Neural progenitor cell (in vitro differentiated cells): Measurements from ENCODE around the gene SLC39A6. TPM values are rescaled to one million over a fixed set of nuclear protein-coding genes. Genes with fewer than 3 reads are reported as not detected.

Experiments used
- DNase-seq: peaks from one replicate; pipeline ENCODE4 v3.0.0-alpha.2; 2016; ENCODE audit warnings: low spot score
- H2AFZ ChIP-seq: fragments of 200-600 bp; sonication (generic); replicated peaks from 2 replicates; pipeline ENCODE4 v1.6.1; 2016; ENCODE audit warnings: antibody characterized with exemption
- H3F3A ChIP-seq: fragments of 200-600 bp; sonication (generic); 2 replicates; pipeline ENCODE4 v1.6.1; 2016; ENCODE audit warnings: antibody characterized with exemption, low read depth
- H3K27ac ChIP-seq: fragments of 200-600 bp; sonication (generic); 2 replicates; pipeline ENCODE4 v1.5.1; 2016; ENCODE audit warnings: mild to moderate bottlenecking
- H3K27me3 ChIP-seq: fragments of 200-600 bp; sonication (generic); 2 replicates; pipeline ENCODE4 v1.6.1; 2016; ENCODE audit warnings: mild to moderate bottlenecking, moderate library complexity
- H3K36me3 ChIP-seq: fragments of 200-600 bp; sonication (generic); 2 replicates; pipeline ENCODE4 v1.5.1; 2016
- H3K4me1 ChIP-seq: fragments of 200-600 bp; sonication (generic); 2 replicates; pipeline ENCODE4 v1.6.1; 2016; ENCODE audit warnings: mixed run types
- H3K4me2 ChIP-seq: fragments of 200-600 bp; sonication (generic); 2 replicates; pipeline ENCODE4 v1.6.1; 2016
- H3K4me3 ChIP-seq: fragments of 200-600 bp; sonication (generic); 2 replicates; pipeline ENCODE4 v1.5.1; 2016
- H3K79me2 ChIP-seq: fragments of 200-600 bp; sonication (generic); 2 replicates; pipeline ENCODE4 v1.6.1; 2016; ENCODE audit warnings: low read depth
- H3K9ac ChIP-seq: fragments of 200-600 bp; sonication (generic); 2 replicates; pipeline ENCODE4 v1.6.1; 2016
- H3K9me3 ChIP-seq: fragments of 200-600 bp; sonication (generic); 2 replicates; pipeline ENCODE4 v1.5.1; 2016; ENCODE audit warnings: low read depth
- H4K20me1 ChIP-seq: fragments of 200-600 bp; sonication (generic); 2 replicates; pipeline ENCODE4 v1.6.1; 2016; ENCODE audit warnings: low read depth
- H3K27ac Mint-ChIP-seq: 3 replicates; pipeline ENCODE4 v1.8.0; 2021; ENCODE audit warnings: mixed read lengths
- H3K27me3 Mint-ChIP-seq: 2 replicates; pipeline ENCODE4 v1.8.0; 2022; ENCODE audit warnings: low read depth, mild to moderate bottlenecking, inconsistent platforms, moderate library complexity, mixed read lengths; ENCODE audit not compliant: insufficient read depth
- H3K36me3 Mint-ChIP-seq: 3 replicates; pipeline ENCODE4 v1.8.0; 2021; ENCODE audit warnings: mixed read lengths
- H3K4me1 Mint-ChIP-seq: 3 replicates; pipeline ENCODE4 v1.8.0; 2021; ENCODE audit warnings: mixed read lengths
- H3K4me3 Mint-ChIP-seq: 3 replicates; pipeline ENCODE4 v1.8.0; 2021; ENCODE audit warnings: mild to moderate bottlenecking, moderate library complexity, mixed read lengths
- H3K9me3 Mint-ChIP-seq: 3 replicates; pipeline ENCODE4 v1.8.0; 2020; ENCODE audit warnings: mixed read lengths
- CTCF ChIP-seq: fragments of 200-600 bp; sonication (generic); IDR thresholded peaks from 2 replicates; pipeline ENCODE4 v1.5.1; 2017; ENCODE audit warnings: antibody characterized with exemption, mild to moderate bottlenecking
- EZH2 ChIP-seq: fragments of 200-600 bp; sonication (generic); IDR thresholded peaks from 2 replicates; pipeline ENCODE4 v1.6.1; 2017; ENCODE audit warnings: antibody characterized with exemption, mild to moderate bottlenecking, moderate library complexity
- EZH2phosphoT487 ChIP-seq: fragments of 200-600 bp; sonication (generic); IDR thresholded peaks from 2 replicates; pipeline ENCODE4 v1.6.1; 2017; ENCODE audit warnings: antibody characterized with exemption
- total RNA-seq: library from RNA; depleted of rRNA; stranded (reverse); fragments of >200 nt; gene quantifications from 2 replicates; pipeline ENCODE4 v1.2.3, GENCODE V29; 2015; ENCODE audit warnings: low replicate concordance

Gene SLC39A6
- total RNA-seq, 1 donor from 2014 or later: 92.5 TPM

DNA sequence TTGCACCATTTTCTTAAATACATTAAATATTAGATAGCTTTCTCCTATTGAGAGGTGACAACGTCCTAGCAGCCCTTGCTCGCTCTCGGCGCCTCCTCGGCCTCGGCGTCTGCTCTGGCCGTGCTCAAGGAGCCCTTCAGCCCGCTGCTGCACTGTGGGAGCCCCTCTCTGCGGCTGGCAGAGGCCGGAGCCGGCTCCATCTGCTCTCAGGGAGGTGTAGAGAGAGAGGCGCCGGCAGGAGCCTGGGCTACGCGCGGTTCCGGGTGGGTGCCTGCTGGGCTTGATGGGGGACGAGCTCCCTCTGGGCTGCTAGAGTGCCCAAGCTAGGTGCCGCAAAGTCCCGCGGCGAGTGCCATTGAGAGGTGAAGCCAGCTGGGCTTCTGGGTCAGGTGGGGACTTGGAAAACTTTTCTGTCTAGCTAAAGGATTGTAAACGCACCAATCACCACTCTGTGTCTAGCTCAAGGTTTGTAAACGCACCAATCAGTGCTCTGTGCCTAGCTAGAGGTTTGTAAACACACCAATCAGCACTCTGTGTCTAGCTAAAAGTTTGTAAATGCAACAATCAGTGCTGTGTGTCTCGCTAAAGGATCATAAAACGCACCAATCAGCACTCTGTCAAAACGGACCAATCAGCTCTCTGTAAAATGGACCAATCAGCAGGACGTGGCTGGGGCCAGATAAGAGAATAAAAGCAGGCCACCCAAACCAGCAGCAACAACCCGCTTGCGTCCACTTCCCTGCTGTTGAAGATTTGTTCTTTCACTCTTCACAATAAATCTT lies 64.9 kb downstream of the SLC39A6 start:
- DNase-seq: no peak
- peaks cover 5% of the 10 kb centered on the region for H3K36me3 ChIP-seq
- H2AFZ ChIP-seq: no peak overlapping the region
- peaks cover 40% of the 10 kb centered on the region for H4K20me1 ChIP-seq
- H3K4me1 Mint-ChIP-seq: peaks cover 19% of the 10 kb centered on the region
- H3K27ac ChIP-seq: no peak overlapping the region
- H3K27me3 ChIP-seq: no peaks in the 10 kb centered on the region
- peaks cover 81% of the 10 kb centered on the region for H3K79me2 ChIP-seq
- no peak overlapping the region for H3K4me2 ChIP-seq
- peaks cover 10% of the 10 kb centered on the region for H3K4me1 ChIP-seq
- no peak for TF ChIP-seq EZH2
- no peak for TF ChIP-seq EZH2phosphoT487
- TF ChIP-seq CTCF: no peak
- H3K36me3 Mint-ChIP-seq: peaks cover 29% of the 10 kb centered on the region
- no peak overlapping the region for H3K4me3 ChIP-seq
- no peaks in the 10 kb centered on the region for H3F3A ChIP-seq
- peaks cover 23% of the 10 kb centered on the region for H3K9me3 Mint-ChIP-seq
- H3K9ac ChIP-seq: no peak overlapping the region
- H3K4me3 Mint-ChIP-seq: peak overlapping the region; percentile 11
- peak overlapping the region; percentile 69 for H3K27ac Mint-ChIP-seq
- H3K9me3 ChIP-seq: no peaks in the 10 kb centered on the region
- H3K27me3 Mint-ChIP-seq: peaks cover 2% of the 10 kb centered on the region

DNA sequence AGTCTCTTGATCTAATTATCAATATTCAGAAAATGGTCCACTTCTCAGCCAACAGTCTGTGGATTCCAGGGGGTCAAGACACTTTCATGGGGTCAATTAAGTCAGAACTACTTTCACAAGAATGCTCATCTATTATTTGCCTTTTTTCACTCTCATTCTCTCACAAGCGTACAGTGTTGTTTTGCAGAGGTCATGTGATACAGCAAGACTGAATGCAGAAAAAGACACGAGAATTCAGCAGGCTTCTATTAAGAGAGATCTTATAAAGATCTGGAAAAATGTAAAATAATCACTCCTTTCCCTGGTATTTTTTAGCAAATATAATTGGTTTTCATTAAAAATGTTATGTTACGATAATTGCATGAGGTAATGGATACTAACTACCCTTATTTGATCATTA lies 70.5 kb downstream of the SLC39A6 start:
- Mint-ChIP-seq H3K4me1 (no peaks in the 10 kb centered on the region), H3K27me3 (no peaks in the 10 kb centered on the region), H3K9me3 (peaks cover 44% of the 10 kb centered on the region), H3K27ac (no peak overlapping the region), H3K36me3 (peaks cover 43% of the 10 kb centered on the region), H3K4me3 (no peak overlapping the region)
- H3K79me2 ChIP-seq: peaks cover 99% of the 10 kb centered on the region
- H3K9ac ChIP-seq: no peak overlapping the region
- no peaks in the 10 kb centered on the region for H3F3A ChIP-seq
- H4K20me1 ChIP-seq: peaks cover 46% of the 10 kb centered on the region
- H3K4me1 ChIP-seq: no peaks in the 10 kb centered on the region
- H3K36me3 ChIP-seq: peaks cover 6% of the 10 kb centered on the region
- H3K27ac ChIP-seq: no peak overlapping the region
- TF ChIP-seq EZH2phosphoT487 (no peak), EZH2 (no peak), CTCF (no peak)
- H3K9me3 ChIP-seq: no peaks in the 10 kb centered on the region
- H3K27me3 ChIP-seq: no peaks in the 10 kb centered on the region
- no peak overlapping the region for H3K4me3 ChIP-seq
- no peak overlapping the region for H2AFZ ChIP-seq
- H3K4me2 ChIP-seq: no peak overlapping the region
- DNase-seq: no peak

Other genes starting within 250 kb of the SLC39A6 start
- gene RPRD1A, start 61.8 kb downstream of the SLC39A6 start, total RNA-seq: 151 and 198 TPM in 2 replicates
- 104 and 171 TPM in 2 replicates for gene ELP2, start 559 bp upstream of the SLC39A6 start, total RNA-seq
- gene MOCOS, start 58.2 kb upstream of the SLC39A6 start, total RNA-seq: 0.36 and 1.1 TPM in 2 replicates
- 69.7 and 70.2 TPM in 2 replicates for gene FHOD3, start 168.4 kb upstream of the SLC39A6 start, total RNA-seq